SK-N-SH treated with all-trans-retinoic acid at 6 μM for 48 hours (cell line): ENCODE results near the gene ATF6B.

Source experiments
- OSR1 ChIP-seq: fragments of 250-450 bp; sonication (Bioruptor Pico); IDR thresholded peaks from 2 replicates; pipeline ENCODE4 v1.8.0; 2022; ENCODE audit warnings: moderate library complexity, mild to moderate bottlenecking, inconsistent platforms
- TSHZ2 ChIP-seq: fragments of 250-450 bp; sonication (Bioruptor Pico); IDR thresholded peaks from 2 replicates; pipeline ENCODE4 v1.5.0; 2020; ENCODE audit warnings: mild to moderate bottlenecking, moderate library complexity
- ZFP3 ChIP-seq: fragments of 250-450 bp; sonication (Bioruptor Pico); IDR thresholded peaks from 2 replicates; pipeline ENCODE4 v1.5.0; 2020; ENCODE audit warnings: mild to moderate bottlenecking, moderate library complexity
- ZFP30 ChIP-seq: fragments of 450-650 bp; formaldehyde crosslinking; IDR thresholded peaks from 2 replicates; pipeline ENCODE4 v1.5.0; 2022; ENCODE audit warnings: mild to moderate bottlenecking, moderate library complexity
- ZNF70 ChIP-seq: fragments of 450-650 bp; formaldehyde crosslinking; IDR thresholded peaks from 2 replicates; pipeline ENCODE4 v1.5.0; 2020; ENCODE audit warnings: mild to moderate bottlenecking, moderate library complexity
- TF ChIP-seq, protein P1 (sequence below): fragments of 250-450 bp; sonication (Bioruptor Pico); IDR thresholded peaks from 2 replicates; pipeline ENCODE4 v1.8.0; 2020; ENCODE audit warnings: mild to moderate bottlenecking, moderate library complexity, borderline replicate concordance

- TF ChIP-seq ZFP30, result no peak
- TF ChIP-seq TSHZ2, result no peak
- TF ChIP-seq, protein P1, sequence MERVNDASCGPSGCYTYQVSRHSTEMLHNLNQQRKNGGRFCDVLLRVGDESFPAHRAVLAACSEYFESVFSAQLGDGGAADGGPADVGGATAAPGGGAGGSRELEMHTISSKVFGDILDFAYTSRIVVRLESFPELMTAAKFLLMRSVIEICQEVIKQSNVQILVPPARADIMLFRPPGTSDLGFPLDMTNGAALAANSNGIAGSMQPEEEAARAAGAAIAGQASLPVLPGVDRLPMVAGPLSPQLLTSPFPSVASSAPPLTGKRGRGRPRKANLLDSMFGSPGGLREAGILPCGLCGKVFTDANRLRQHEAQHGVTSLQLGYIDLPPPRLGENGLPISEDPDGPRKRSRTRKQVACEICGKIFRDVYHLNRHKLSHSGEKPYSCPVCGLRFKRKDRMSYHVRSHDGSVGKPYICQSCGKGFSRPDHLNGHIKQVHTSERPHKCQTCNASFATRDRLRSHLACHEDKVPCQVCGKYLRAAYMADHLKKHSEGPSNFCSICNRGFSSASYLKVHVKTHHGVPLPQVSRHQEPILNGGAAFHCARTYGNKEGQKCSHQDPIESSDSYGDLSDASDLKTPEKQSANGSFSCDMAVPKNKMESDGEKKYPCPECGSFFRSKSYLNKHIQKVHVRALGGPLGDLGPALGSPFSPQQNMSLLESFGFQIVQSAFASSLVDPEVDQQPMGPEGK (CRISPR knock-in tag), result no peak
- no peak for TF ChIP-seq ZNF70 (CRISPR knock-in tag)
- no peak for TF ChIP-seq OSR1 (CRISPR knock-in tag)
- TF ChIP-seq ZFP3 (CRISPR knock-in tag), result no peak
Observed at GRCh38 chr6:32082935-32083334, 45.1 kb downstream of the ATF6B start.
